ENCODE results near the gene CCDC61. TPM values are rescaled to one million over a fixed set of nuclear protein-coding genes. Genes with fewer than 3 reads are reported as not detected.

The CCDC61 gene
- total and polyA plus RNA-seq, 2 of the 8 experiments (the other 6 are each of a cell fraction or from before 2014, with no cell fraction given) = 7.8 to 17.4 TPM

DNA sequence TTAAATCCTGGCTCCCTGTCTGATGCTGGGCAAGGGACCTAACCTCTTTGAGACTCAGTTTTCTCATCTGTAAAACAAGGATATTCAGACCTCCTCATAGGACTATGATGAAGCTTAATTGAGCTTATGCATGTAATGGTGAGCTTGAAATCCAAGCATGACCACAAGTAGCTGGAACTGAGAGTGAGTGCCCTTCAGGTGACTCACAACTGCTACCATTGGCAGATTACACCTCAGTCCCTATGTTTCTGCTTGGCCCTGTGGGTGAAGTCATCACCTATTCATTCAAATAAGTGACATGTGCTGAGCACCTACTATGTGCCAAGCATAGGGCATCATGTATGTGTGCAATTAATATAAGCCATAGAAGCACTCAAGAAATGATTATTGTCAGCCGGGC lies 47.3 kb upstream of the CCDC61 start:
- CTCF ChIA-PET (ENCODE audit: partially characterized antibody) = interaction anchor here (1.2 to 1.3 kb wide), 2 partner anchors 14 to 63 kb away, joined by 3 read pairs; no protein-coding TSS in a partner anchor
- H3K36me3 ChIP-seq (ENCODE audit: control insufficient read depth in 2 of 4, insufficient read depth in 4 of 4, low read length in 3 of 4) = no peaks in the 10 kb centered on the region; a peak in 1 of 8 replicates
- no peak for FAIRE-seq

More for the DNA sequence above, 47.3 kb upstream of the CCDC61 start:
- H4K5ac ChIP-seq (ENCODE audit: insufficient read length, low read depth, low read length) = no peak overlapping the region
- H4K91ac ChIP-seq (replicated peaks; ENCODE audit: insufficient read length, low read length) = no peak overlapping the region
- no peak overlapping the region for H3K23ac ChIP-seq (ENCODE audit: insufficient read length)
- no peaks in the 10 kb centered on the region for H3K27me3 ChIP-seq (replicated peaks in 1 of 4; ENCODE audit: control insufficient read depth in 3 of 4, extremely low read depth in 1 of 4, insufficient read depth in 3 of 4, low read length in 3 of 4)
- H3K4me3 ChIP-seq (ENCODE audit: extremely low read depth in 1 of 4, insufficient read depth in 2 of 4, low read depth in 3 of 4, low read length in 4 of 4) = no peak overlapping the region
- no peak overlapping the region for H2BK5ac ChIP-seq (ENCODE audit: low read depth, low read length)
- H2BK15ac ChIP-seq (ENCODE audit: low read length) = no peak overlapping the region
- H2BK120ac ChIP-seq (replicated peaks; ENCODE audit: low read depth, low read length) = no peak overlapping the region
- H2AFZ ChIP-seq (ENCODE audit: low read length) = no peak overlapping the region
- no peak overlapping the region for H2BK20ac ChIP-seq (ENCODE audit: low read length)
- no peak overlapping the region for H3K18ac ChIP-seq (ENCODE audit: extremely low read depth, low read length)
- H4K8ac ChIP-seq (ENCODE audit: extremely low read depth, insufficient read depth, low read length) = no peak overlapping the region
- H3K14ac ChIP-seq (ENCODE audit: insufficient read length) = no peak overlapping the region
- H3K9ac ChIP-seq (replicated peaks in 1 of 4; ENCODE audit: extremely low read depth in 1 of 4, low read depth in 3 of 4, low read length in 3 of 4) = no peak overlapping the region
- H2BK12ac ChIP-seq (ENCODE audit: low read depth, low read length) = no peak overlapping the region
- POLR2A ChIA-PET (ENCODE audit: partially characterized antibody) = interaction anchor here (1.3 kb wide), 1 partner anchor 20 kb away, joined by 3 read pairs; no protein-coding TSS in a partner anchor
- H3K4me2 ChIP-seq (ENCODE audit: insufficient read depth in 1 of 2, low read depth in 2 of 2, low read length in 2 of 2) = no peak overlapping the region
- TF ChIP-seq TCF12 (IDR thresholded peaks at IDR 0.05; ENCODE audit: low read depth, low read length) = no peak
- TF ChIP-seq CBX5 (IDR thresholded peaks at IDR 0.05; ENCODE audit: low read depth, low read length) = no peak
- no peak for TF ChIP-seq BCL11A (IDR thresholded peaks at IDR 0.05; ENCODE audit: low read depth in 2 of 2, low read length in 2 of 2)
- no peak for TF ChIP-seq SP4 (IDR thresholded peaks at IDR 0.05; ENCODE audit: low read length)
- TF ChIP-seq PHF8 (conservative IDR thresholded peaks at IDR 0.05; ENCODE audit: low read depth, low read length) = no peak
- TF ChIP-seq CBX8 (IDR thresholded peaks at IDR 0.05; ENCODE audit: borderline replicate concordance, low read depth, low read length) = no peak
- no peak for TF ChIP-seq ASH2L (IDR thresholded peaks at IDR 0.05; ENCODE audit: low read length)
- no peak overlapping the region for H3K27ac ChIP-seq (ENCODE audit: low read depth, low read length)
- no peak overlapping the region for H3K4ac ChIP-seq (replicated peaks; ENCODE audit: insufficient read length, low read depth, low read length)
- H3K79me2 ChIP-seq (ENCODE audit: control insufficient read depth in 1 of 2, insufficient read depth in 2 of 2, low read length in 2 of 2) = no peaks in the 10 kb centered on the region
- H3K56ac ChIP-seq (replicated peaks; ENCODE audit: insufficient read length, low read depth, low read length) = no peak overlapping the region
- H3K23me2 ChIP-seq (ENCODE audit: low read depth, low read length) = peaks cover 3% of the 10 kb centered on the region; the same call in 1 of the 2 replicates
- no peaks in the 10 kb centered on the region; a peak in 2 of 7 replicates for H3K4me1 ChIP-seq (replicated peaks in 1 of 4; ENCODE audit: control insufficient read depth in 3 of 4, insufficient read depth in 4 of 4, low read length in 3 of 4)
- no peaks in the 10 kb centered on the region for H3K79me1 ChIP-seq (ENCODE audit: low read depth, low read length)
- 100% methylated on average over 1 of the region's 1 CpG; no CpG with 5 or more reads in 1 of the 2 experiments for WGBS, 2 experiments (ENCODE audit: extremely low coverage in 1 of 2, insufficient coverage in 1 of 2, insufficient read length in 1 of 2, insufficient replicate concordance in 2 of 2, low coverage in 1 of 2, low lambda C conversion rate in 2 of 2, missing lambda C conversion rate in 1 of 2)
- DNase-seq (ENCODE audit: low read depth in 1 of 2, low spot score in 2 of 2) = no peak
- no peaks in the 10 kb centered on the region for H4K20me1 ChIP-seq (replicated peaks in 1 of 2; ENCODE audit: control insufficient read depth in 1 of 2, insufficient read depth in 2 of 2, low read length in 2 of 2)
- H3K9me3 ChIP-seq (ENCODE audit: insufficient read depth in 2 of 2, low read depth in 1 of 2, low read length in 1 of 2) = no peaks in the 10 kb centered on the region
- no peak overlapping the region for H2AK5ac ChIP-seq (ENCODE audit: low read depth, low read length)

Measured in H1 (cell line).